GM10248 (cell line): Measurements from ENCODE around the gene DNAJC8.
A peak's percentile ranks its signal among the peaks of the same experiment; 100 is the strongest.

Experiments
- CTCF ChIA-PET: fragments of 300-600 bp; sonication (Branson Sonifier 250); formaldehyde crosslinking; extraction: SDS; loops from one replicate; lab custom pipeline; 2021; ENCODE audit warnings: antibody characterized with exemption; lab: Yijun Ruan, JAX
- POLR2A ChIA-PET: fragments of 350-650 bp; sonication (Branson Sonifier 250); formaldehyde crosslinking; extraction: SDS; loops from one replicate; lab custom pipeline; 2020; ENCODE audit warnings: antibody characterized with exemption; lab: Yijun Ruan, JAX
- DNase-seq: peaks from one replicate; pipeline ENCODE4 v3.0.0; 2012; ENCODE audit errors: extremely low spot score
- CTCF ChIP-seq: IDR thresholded peaks from 2 replicates; pipeline ENCODE4 v1.5.1; 2012; ENCODE audit warnings: mild to moderate bottlenecking, low read depth; ENCODE audit errors: extremely low read depth, missing control alignments, control extremely low read depth

DNAJC8 gene

GRCh38 chr1:28264897-28265296, 32.1 kb upstream of the DNAJC8 start:
- no peak for DNase-seq
- ChIA-PET CTCF (interaction anchor here (9.8 kb wide), 1 partner anchor 16 kb away, joined by 111 read pairs; no protein-coding TSS in a partner anchor), POLR2A (no interaction called here)
- no peak for TF ChIP-seq CTCF

- no peak for TF ChIP-seq CTCF
- ChIA-PET CTCF (interaction anchor here (0.9 to 9.8 kb wide), 3 partner anchors 9 to 13 kb away, joined by 3 to 111 read pairs (median 3); no protein-coding TSS in a partner anchor), POLR2A (interaction anchor here (1.0 kb wide), 1 partner anchor 321 kb away, joined by 3 read pairs; no protein-coding TSS in a partner anchor)
- DNase-seq, result no peak
Measured at GRCh38 chr1:28260803-28261174, 28.0 kb upstream of the DNAJC8 start.

GRCh38 chr1:28259934-28260802, 27.3 kb upstream of the DNAJC8 start:
- ChIA-PET CTCF (interaction anchor here (1.2 to 9.8 kb wide), 3 partner anchors 12 to 13 kb away, joined by 3 to 111 read pairs (median 4); no protein-coding TSS in a partner anchor), POLR2A (interaction anchor here (1.0 to 1.5 kb wide), 4 partner anchors 9 to 321 kb away, joined by 3 read pairs; partner anchors contain the start of gene MED18)
- TF ChIP-seq CTCF, result no peak
- peak; percentile 31 for DNase-seq

GRCh38 chr1:28259252-28259933, 26.6 kb upstream of the DNAJC8 start, which contains the start of gene SESN2:
Gene SESN2, plus strand, starts transcription at chr1:28259518. Its CDS starts 330 bp downstream, at chr1:28259848.
- ChIA-PET CTCF (interaction anchor here (1.2 to 9.8 kb wide), 3 partner anchors 11 to 15 kb away, joined by 4 to 111 read pairs (median 5); no protein-coding TSS in a partner anchor), POLR2A (interaction anchor here (1.0 to 1.5 kb wide), 3 partner anchors 8 to 69 kb away, joined by 3 read pairs; partner anchors contain the start of gene MED18)
- peak; percentile 99 for DNase-seq
- TF ChIP-seq CTCF, result no peak

- no peak for DNase-seq
- ChIA-PET CTCF (interaction anchor here (1.3 to 9.8 kb wide), 2 partner anchors 10 to 14 kb away, joined by 5 to 111 read pairs; no protein-coding TSS in a partner anchor), POLR2A (interaction anchor here (0.6 to 1.5 kb wide), 4 partner anchors 10 to 243 kb away, joined by 3 to 6 read pairs (median 3); partner anchors contain the start of gene MED18)
- TF ChIP-seq CTCF, result no peak
Measured at GRCh38 chr1:28258628-28259251, 25.9 kb upstream of the DNAJC8 start.
